ENCODE measurements around the gene MAN1B1. TPM values are rescaled to one million over a fixed set of nuclear protein-coding genes. Genes with fewer than 3 reads are reported as not detected.
A peak's percentile ranks its signal among the peaks of the same experiment; 100 is the strongest.
"Not testable (repeated sequence)": the region's sequence is repeated elsewhere in the genome, so short reads cannot be mapped to it uniquely, and the experiment has no call there.

Gene MAN1B1
- polyA plus RNA-seq, 3 donors: 29.3 to 38.2 (median 33.3) TPM

- peaks cover 59 to 74% (median 62%) of the 10 kb centered on the region in 3 donors for H3K27me3 Mint-ChIP-seq (ENCODE audit: low read depth in 3 of 3)
- Histone ChIP-seq H3K4me1 (ENCODE audit: control insufficient read depth in 1 of 2, insufficient read depth in 2 of 2, low read length in 2 of 2) (peaks cover 4 to 13% of the 10 kb centered on the region in 2 donors), H3K9ac (ENCODE audit: insufficient read depth, low read length, poor library complexity, severe bottlenecking) (no peak overlapping the region), H2AFZ (ENCODE audit: insufficient read depth, low read depth, low read length, poor library complexity, severe bottlenecking) (no peak overlapping the region), H3K27me3 (ENCODE audit: control insufficient read depth in 2 of 2, insufficient read depth in 2 of 2, low read length in 2 of 2) (peaks cover 11 to 48% of the 10 kb centered on the region in 2 donors), H3K79me2 (ENCODE audit: insufficient read depth, low read length) (no peaks in the 10 kb centered on the region), H3K4me3 (replicated peaks in 1 of 3; ENCODE audit: low read depth in 2 of 3, low read length in 3 of 3) (no peak overlapping the region), H3K27ac (ENCODE audit: low read depth in 1 of 2, low read length in 2 of 2) (no peak overlapping the region), H3K4me2 (replicated peaks; ENCODE audit: extremely low read depth, low read length, poor library complexity, severe bottlenecking) (no peak overlapping the region), H4K20me1 (ENCODE audit: insufficient read depth, low read length) (no peaks in the 10 kb centered on the region), H3K9me3 (replicated peaks in 1 of 2; ENCODE audit: control insufficient read depth in 1 of 2, insufficient read depth in 1 of 2, low read length in 2 of 2) (peaks cover 17 to 24% of the 10 kb centered on the region in 2 donors), H3K36me3 (replicated peaks in 1 of 2; ENCODE audit: control insufficient read depth in 1 of 2, insufficient read depth in 2 of 2, low read length in 2 of 2) (no peaks in the 10 kb centered on the region)
- H3K27ac Mint-ChIP-seq: no peak overlapping the region
- peaks cover 3 to 21% (median 14%) of the 10 kb centered on the region in 7 donors for H3K9me3 Mint-ChIP-seq
- DNase-seq: no peak
- 90% methylated on average over 2 of the region's 4 CpGs for WGBS (ENCODE audit: insufficient coverage)
- intact Hi-C loops (cut with micrococcal nuclease): no loop called here
- TF ChIP-seq CTCF (IDR thresholded peaks at IDR 0.05): no peak
- H3K4me3 Mint-ChIP-seq: no peak overlapping the region
- peaks cover 0 to 3% of the 10 kb centered on the region in 2 donors for H3K36me3 Mint-ChIP-seq
- peaks cover 2% of the 10 kb centered on the region for H3K4me1 Mint-ChIP-seq
Observed at GRCh38 chr9:137134191-137134590, 47.4 kb downstream of the MAN1B1 start.

GRCh38 chr9:137135154-137135553 lies 48.4 kb downstream of the MAN1B1 start:
- H3K27ac Mint-ChIP-seq; H3K4me3 ChIP-seq (replicated peaks in 1 of 3; ENCODE audit: low read depth in 2 of 3, low read length in 3 of 3); H3K9ac ChIP-seq (ENCODE audit: insufficient read depth, low read length, poor library complexity, severe bottlenecking); DNase-seq; H3K27ac ChIP-seq (ENCODE audit: low read depth in 1 of 2, low read length in 2 of 2); H4K20me1 ChIP-seq (ENCODE audit: insufficient read depth, low read length); H3K36me3 Mint-ChIP-seq; intact Hi-C loops (cut with micrococcal nuclease); H3K4me1 Mint-ChIP-seq; H2AFZ ChIP-seq (ENCODE audit: insufficient read depth, low read depth, low read length, poor library complexity, severe bottlenecking); H3K79me2 ChIP-seq (ENCODE audit: insufficient read depth, low read length); H3K4me1 ChIP-seq (ENCODE audit: control insufficient read depth in 1 of 2, insufficient read depth in 2 of 2, low read length in 2 of 2); H3K4me2 ChIP-seq (replicated peaks; ENCODE audit: extremely low read depth, low read length, poor library complexity, severe bottlenecking); H3K36me3 ChIP-seq (replicated peaks in 1 of 2; ENCODE audit: control insufficient read depth in 1 of 2, insufficient read depth in 2 of 2, low read length in 2 of 2): not testable (repeated sequence)
- Mint-ChIP-seq H3K4me3 (peak overlapping the region in 1 of 2 donors; percentile 48), H3K9me3 (peaks cover 3 to 19% (median 14%) of the 10 kb centered on the region in 7 donors), H3K27me3 (ENCODE audit: low read depth in 3 of 3) (peaks cover 66 to 80% (median 67%) of the 10 kb centered on the region in 3 donors)
- 100% methylated on average over 2 of the region's 9 CpGs for WGBS (ENCODE audit: insufficient coverage)
- Histone ChIP-seq H3K27me3 (ENCODE audit: control insufficient read depth in 2 of 2, insufficient read depth in 2 of 2, low read length in 2 of 2) (peaks cover 14 to 57% of the 10 kb centered on the region in 2 donors), H3K9me3 (replicated peaks in 1 of 2; ENCODE audit: control insufficient read depth in 1 of 2, insufficient read depth in 1 of 2, low read length in 2 of 2) (peaks cover 11 to 23% of the 10 kb centered on the region in 2 donors)
